Activated CD8-positive, alpha-beta memory T cell treated with anti-CD3 and anti-CD28 coated beads, Interleukin-2, amount 50 U/mL, for 4 hours (primary cell): ENCODE data around the gene CTDNEP1.
A peak's percentile ranks its signal among the peaks of the same experiment; 100 is the strongest.

Experiments used
- DNase-seq: peaks from one replicate; pipeline ENCODE4 v3.0.0-alpha.2; 2020

Gene CTDNEP1

GRCh38 chr17:7214300-7215135 lies 37.0 kb downstream of the CTDNEP1 start:
- DNase-seq = peak; percentile 99

GRCh38 chr17:7213895-7214299 lies 37.6 kb downstream of the CTDNEP1 start:
- no peak for DNase-seq

GRCh38 chr17:7211491-7212273 lies 39.9 kb downstream of the CTDNEP1 start:
- no peak for DNase-seq

- no peak for DNase-seq
Observed at GRCh38 chr17:7208754-7209460, 42.6 kb downstream of the CTDNEP1 start.

GRCh38 chr17:7208027-7208571 lies 43.4 kb downstream of the CTDNEP1 start:
- DNase-seq = no peak

- no peak for DNase-seq
Observed at GRCh38 chr17:7207120-7208001, 44.2 kb downstream of the CTDNEP1 start.

GRCh38 chr17:7205561-7205960 lies 46.0 kb downstream of the CTDNEP1 start:
- no peak for DNase-seq

- DNase-seq = peak; percentile 94
Observed at GRCh38 chr17:7204828-7205461, 46.6 kb downstream of the CTDNEP1 start.

- no peak for DNase-seq
Observed at GRCh38 chr17:7204336-7204735, 47.2 kb downstream of the CTDNEP1 start.

GRCh38 chr17:7203391-7203790 lies 48.1 kb downstream of the CTDNEP1 start:
- DNase-seq = no peak

GRCh38 chr17:7196651-7197401 lies 54.7 kb downstream of the CTDNEP1 start:
- no peak for DNase-seq

GRCh38 chr17:7195971-7196370 lies 55.6 kb downstream of the CTDNEP1 start:
- no peak for DNase-seq
